ENCODE measurements around the gene NRXN3. TPM values are rescaled to one million over a fixed set of nuclear protein-coding genes. Genes with fewer than 3 reads are reported as not detected.

NRXN3 gene
- polyA plus RNA-seq, 1 of the 3 experiments (the other 2 are of a cell fraction), result 1.6 TPM

DNA sequence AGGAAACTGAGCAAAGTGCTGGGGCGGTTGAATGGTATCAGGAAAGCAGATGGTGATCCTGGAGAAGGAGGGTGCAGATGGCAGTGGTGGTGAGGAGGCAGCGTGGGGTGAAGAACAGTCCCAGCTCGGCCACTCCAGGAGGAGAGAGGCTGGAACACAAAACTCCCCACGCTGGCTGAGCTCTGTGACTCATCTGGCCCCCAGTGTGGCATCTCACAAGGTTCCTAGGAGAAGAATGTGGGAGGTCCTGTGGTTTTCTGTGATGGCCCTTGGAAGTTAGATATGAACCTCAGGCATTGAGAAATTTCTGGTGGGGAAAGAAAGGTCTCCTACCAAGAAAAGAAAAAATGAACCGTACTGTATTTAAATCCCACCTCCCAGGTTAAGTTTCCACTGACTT is 8.0 kb upstream of the NRXN3 start:
- CTCF ChIA-PET, result no interaction called here
- Histone ChIP-seq H3K9ac (no peak overlapping the region), H3K9me2 (no peaks in the 10 kb centered on the region), H3K27ac (ENCODE audit: low read depth in 2 of 2, low read length in 1 of 2) (no peak overlapping the region), H2AFZ (ENCODE audit: low read depth) (no peak overlapping the region), H3F3A (replicated peaks; ENCODE audit: insufficient read depth) (no peaks in the 10 kb centered on the region), H4K20me1 (ENCODE audit: insufficient read depth) (no peaks in the 10 kb centered on the region), H3K27me3 (ENCODE audit: insufficient read depth) (no peaks in the 10 kb centered on the region), H3K4me3 (ENCODE audit: low read depth in 2 of 2, low read length in 1 of 2) (no peak overlapping the region), H3K9me3 (no peaks in the 10 kb centered on the region), H3K4me2 (no peak overlapping the region), H3K4me1 (ENCODE audit: control insufficient read depth in 1 of 2, insufficient read depth in 2 of 2, low read depth in 1 of 2, low read length in 1 of 2) (peaks cover 0 to 3% of the 10 kb centered on the region in 2 experiments; a peak in 1 of 4 replicates), H3K79me2 (ENCODE audit: insufficient read depth) (no peaks in the 10 kb centered on the region), H3K36me3 (replicated peaks in 1 of 2; ENCODE audit: control insufficient read depth in 1 of 2, insufficient read depth in 2 of 2, low read length in 1 of 2) (no peaks in the 10 kb centered on the region)
- DNase-seq, result no peak
- POLR2A ChIA-PET, result no interaction called here
- TF ChIP-seq, protein P1, sequence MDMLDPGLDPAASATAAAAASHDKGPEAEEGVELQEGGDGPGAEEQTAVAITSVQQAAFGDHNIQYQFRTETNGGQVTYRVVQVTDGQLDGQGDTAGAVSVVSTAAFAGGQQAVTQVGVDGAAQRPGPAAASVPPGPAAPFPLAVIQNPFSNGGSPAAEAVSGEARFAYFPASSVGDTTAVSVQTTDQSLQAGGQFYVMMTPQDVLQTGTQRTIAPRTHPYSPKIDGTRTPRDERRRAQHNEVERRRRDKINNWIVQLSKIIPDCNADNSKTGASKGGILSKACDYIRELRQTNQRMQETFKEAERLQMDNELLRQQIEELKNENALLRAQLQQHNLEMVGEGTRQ (IDR thresholded peaks at IDR 0.05; ENCODE audit: borderline replicate concordance, low read depth, low read length), result no peak
- TF ChIP-seq RCOR1 (IDR thresholded peaks at IDR 0.05; ENCODE audit: low read length), result no peak
- TF ChIP-seq NFIC (IDR thresholded peaks at IDR 0.05; ENCODE audit: borderline replicate concordance), result no peak
- TF ChIP-seq GATA2 (CRISPR knock-in tag; IDR thresholded peaks at IDR 0.05), result no peak
- no peak for TF ChIP-seq RAD21 (IDR thresholded peaks at IDR 0.05; ENCODE audit: low read length)
- no peak for TF ChIP-seq TCF12 (IDR thresholded peaks at IDR 0.05)
- TF ChIP-seq SIN3A (IDR thresholded peaks at IDR 0.05; ENCODE audit: borderline replicate concordance, low read depth, low read length), result no peak
- no peak for TF ChIP-seq EP300 (IDR thresholded peaks at IDR 0.05; ENCODE audit: borderline replicate concordance in 1 of 2, low read depth in 1 of 2, low read length in 1 of 2)
- no peak for TF ChIP-seq YY1 (IDR thresholded peaks at IDR 0.05; ENCODE audit: low read depth)
- no peak for TF ChIP-seq MEF2A (IDR thresholded peaks at IDR 0.05; ENCODE audit: borderline replicate concordance, low read depth)
- TF ChIP-seq, protein P2, sequence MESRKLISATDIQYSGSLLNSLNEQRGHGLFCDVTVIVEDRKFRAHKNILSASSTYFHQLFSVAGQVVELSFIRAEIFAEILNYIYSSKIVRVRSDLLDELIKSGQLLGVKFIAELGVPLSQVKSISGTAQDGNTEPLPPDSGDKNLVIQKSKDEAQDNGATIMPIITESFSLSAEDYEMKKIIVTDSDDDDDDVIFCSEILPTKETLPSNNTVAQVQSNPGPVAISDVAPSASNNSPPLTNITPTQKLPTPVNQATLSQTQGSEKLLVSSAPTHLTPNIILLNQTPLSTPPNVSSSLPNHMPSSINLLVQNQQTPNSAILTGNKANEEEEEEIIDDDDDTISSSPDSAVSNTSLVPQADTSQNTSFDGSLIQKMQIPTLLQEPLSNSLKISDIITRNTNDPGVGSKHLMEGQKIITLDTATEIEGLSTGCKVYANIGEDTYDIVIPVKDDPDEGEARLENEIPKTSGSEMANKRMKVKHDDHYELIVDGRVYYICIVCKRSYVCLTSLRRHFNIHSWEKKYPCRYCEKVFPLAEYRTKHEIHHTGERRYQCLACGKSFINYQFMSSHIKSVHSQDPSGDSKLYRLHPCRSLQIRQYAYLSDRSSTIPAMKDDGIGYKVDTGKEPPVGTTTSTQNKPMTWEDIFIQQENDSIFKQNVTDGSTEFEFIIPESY (IDR thresholded peaks at IDR 0.05; ENCODE audit: borderline replicate concordance, low read depth), result no peak
- no peak for TF ChIP-seq RXRA (IDR thresholded peaks at IDR 0.05; ENCODE audit: borderline replicate concordance, low read depth)
- no peak for TF ChIP-seq FOXJ3 (CRISPR knock-in tag; IDR thresholded peaks at IDR 0.05)
- no peak for TF ChIP-seq FOSL2 (IDR thresholded peaks at IDR 0.05; ENCODE audit: borderline replicate concordance, low read depth)
- TF ChIP-seq, protein P3, sequence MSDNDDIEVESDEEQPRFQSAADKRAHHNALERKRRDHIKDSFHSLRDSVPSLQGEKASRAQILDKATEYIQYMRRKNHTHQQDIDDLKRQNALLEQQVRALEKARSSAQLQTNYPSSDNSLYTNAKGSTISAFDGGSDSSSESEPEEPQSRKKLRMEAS (IDR thresholded peaks at IDR 0.05; ENCODE audit: low read depth), result no peak
- no peak for TF ChIP-seq NRF1 (IDR thresholded peaks at IDR 0.05; ENCODE audit: low read depth, low read length)
- TF ChIP-seq FOXM1 (IDR thresholded peaks at IDR 0.05; ENCODE audit: low read depth), result no peak
- TF ChIP-seq POLR2AphosphoS5 (IDR thresholded peaks at IDR 0.05; ENCODE audit: low read depth, low read length), result no peak
- TF ChIP-seq, protein P4, sequence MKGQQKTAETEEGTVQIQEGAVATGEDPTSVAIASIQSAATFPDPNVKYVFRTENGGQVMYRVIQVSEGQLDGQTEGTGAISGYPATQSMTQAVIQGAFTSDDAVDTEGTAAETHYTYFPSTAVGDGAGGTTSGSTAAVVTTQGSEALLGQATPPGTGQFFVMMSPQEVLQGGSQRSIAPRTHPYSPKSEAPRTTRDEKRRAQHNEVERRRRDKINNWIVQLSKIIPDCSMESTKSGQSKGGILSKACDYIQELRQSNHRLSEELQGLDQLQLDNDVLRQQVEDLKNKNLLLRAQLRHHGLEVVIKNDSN (IDR thresholded peaks at IDR 0.05; ENCODE audit: borderline replicate concordance, low read depth), result no peak
- TF ChIP-seq ELF1 (IDR thresholded peaks at IDR 0.05), result no peak
- 8% methylated on average over 5 of the region's 5 CpGs for WGBS (ENCODE audit: low lambda C conversion rate)

Data from SK-N-SH (cell line).